SIG-M5 treated with dmso at 0.1 percent for 504 hours (cell line): ENCODE measurements around the gene RAB17.

Experiments used
- DNase-seq: peaks from one replicate; lab custom pipeline; 2025; ENCODE audit not compliant: unreplicated experiment; lab: John Stamatoyannopoulos, UW

RAB17 gene

DNA sequence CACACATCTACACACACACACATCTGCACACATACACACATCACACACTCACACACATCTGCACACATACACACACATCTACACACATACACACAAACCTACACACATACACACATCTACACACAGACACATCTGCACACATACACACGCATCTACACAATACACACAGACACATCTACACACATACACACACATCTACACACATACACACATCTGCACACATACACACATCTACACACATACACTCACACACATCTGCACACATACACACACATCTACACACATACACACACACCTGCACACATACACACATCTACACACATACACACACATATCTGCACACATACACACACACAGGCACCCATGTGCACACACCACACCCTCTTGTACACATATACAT is 24.6 kb downstream of the RAB17 start:
- no peak for DNase-seq

GRCh38 chr2:237564526-237565131 is 25.9 kb downstream of the RAB17 start:
- no peak for DNase-seq

- DNase-seq = no peak
Measured at GRCh38 chr2:237563816-237564215, 26.7 kb downstream of the RAB17 start.

- DNase-seq = no peak
Measured at GRCh38 chr2:237561221-237561620, 29.3 kb downstream of the RAB17 start.

DNA sequence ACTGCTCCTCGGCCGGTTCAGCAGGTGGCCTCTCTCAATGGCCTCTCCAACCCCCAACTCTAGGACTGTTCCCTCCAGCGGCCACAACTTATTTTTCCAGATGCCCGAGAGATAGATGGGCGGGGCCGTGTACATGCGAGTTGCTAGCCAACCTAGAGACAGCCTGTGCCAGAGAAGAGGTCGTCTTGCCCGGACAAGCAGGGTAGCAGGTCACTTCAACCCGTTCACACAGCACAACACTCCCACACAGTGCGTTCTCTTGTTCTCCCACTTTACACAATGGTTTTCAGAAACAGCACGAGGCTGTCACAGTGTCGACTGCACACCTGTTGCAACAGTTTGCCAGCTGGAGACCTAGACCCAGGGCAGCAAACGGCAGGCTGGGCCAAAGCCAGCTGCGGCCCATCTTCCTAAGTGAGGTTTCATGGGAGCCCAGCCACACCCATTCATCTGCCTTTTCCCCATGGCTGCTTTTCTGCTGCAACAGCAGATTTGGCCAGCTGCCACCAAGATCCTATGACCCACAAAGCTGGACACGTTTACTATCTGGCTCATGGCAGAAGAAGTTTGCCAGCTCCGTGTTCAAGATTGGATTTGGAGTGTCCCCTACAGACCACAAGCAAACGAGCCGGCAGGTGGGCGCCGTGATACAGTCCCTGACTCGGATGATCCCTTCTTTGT is 31.4 kb downstream of the RAB17 start:
- no peak for DNase-seq

GRCh38 chr2:237557633-237558015 is 32.9 kb downstream of the RAB17 start:
- no peak for DNase-seq

DNA sequence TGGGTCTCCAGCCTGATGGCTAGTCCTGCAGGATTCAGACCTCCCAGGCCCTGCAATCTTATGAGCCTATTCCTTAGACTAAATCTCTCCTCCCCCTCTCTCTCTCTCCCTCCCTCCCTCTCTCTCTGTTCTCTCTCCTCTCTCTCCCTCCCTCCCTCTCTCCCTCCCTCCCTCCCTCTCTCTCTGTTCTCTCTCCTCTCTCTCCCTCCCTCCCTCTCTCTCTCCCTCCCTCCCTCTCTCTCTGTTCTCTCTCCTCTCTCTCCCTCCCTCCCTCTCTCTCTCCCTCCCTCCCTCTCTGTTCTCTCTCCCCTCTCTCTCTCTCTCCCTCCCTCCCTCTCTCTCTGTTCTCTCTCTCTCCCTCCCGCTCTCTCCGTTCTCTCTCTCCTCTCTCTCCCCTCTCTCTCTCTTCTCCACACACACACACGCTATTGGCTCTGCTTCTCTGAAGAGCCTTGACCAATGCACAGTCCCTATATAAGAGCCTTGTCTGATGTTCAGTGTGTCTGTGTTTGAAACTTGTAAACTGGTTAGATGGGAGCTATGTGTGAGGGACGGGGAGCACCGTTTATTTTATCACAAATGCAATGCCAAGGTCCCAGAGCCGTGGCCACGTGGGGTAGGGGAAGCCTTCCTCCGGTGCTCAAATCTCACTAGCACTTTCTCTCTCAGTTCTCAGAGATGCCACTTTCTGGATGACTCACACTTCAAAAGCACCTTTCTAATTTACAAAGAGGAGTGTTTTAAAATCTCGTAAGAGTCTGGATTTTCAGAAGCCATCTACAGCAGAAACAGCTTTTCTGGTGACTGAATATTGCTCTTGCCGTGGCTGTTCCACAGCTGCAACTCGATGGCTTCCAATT is 33.5 kb downstream of the RAB17 start:
- no peak for DNase-seq

DNA sequence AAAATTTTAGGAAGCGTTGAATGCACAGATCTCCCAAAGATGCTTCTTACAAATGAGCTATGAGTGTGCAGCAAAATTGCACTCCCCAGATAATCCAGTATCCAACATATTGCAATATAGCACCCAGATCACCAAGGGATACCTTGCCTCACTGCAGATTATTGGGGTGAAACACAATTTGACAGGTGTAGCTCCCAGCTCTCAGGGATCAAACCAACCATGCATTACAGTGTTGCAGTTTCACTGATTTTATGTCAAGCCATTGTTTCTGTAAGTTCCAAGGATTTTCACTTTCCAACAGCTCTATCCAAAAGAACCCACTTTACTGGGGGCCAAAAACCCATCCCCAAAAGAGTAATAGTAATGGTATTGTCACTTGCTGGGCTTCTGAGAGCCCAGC is 35.0 kb downstream of the RAB17 start:
- DNase-seq = no peak

- DNase-seq = no peak
Measured at GRCh38 chr2:237553948-237554347, 36.6 kb downstream of the RAB17 start.

DNA sequence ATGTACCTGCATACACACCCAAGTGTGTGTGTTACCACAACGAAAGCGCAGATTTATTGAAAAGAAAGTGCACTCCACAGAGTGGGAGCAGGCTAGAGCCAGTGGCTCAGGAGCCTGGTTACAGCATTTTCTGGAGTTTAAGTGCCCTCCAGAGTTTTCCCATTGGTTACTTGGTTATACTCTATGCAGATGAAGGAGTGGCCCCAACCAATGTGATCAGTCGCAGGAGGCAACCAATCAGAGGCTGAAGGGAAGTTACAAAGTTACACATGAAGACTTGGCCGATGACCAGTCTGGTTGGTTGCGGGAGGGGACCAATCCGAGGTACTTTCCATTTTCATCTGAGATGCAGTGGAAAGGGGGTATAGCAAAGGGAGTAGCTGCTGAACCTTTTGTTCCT is 37.6 kb downstream of the RAB17 start:
- no peak for DNase-seq

- DNase-seq = no peak
Measured at GRCh38 chr2:237551071-237551574, 39.4 kb downstream of the RAB17 start.

GRCh38 chr2:237549643-237550415 is 40.7 kb downstream of the RAB17 start:
- no peak for DNase-seq

DNA sequence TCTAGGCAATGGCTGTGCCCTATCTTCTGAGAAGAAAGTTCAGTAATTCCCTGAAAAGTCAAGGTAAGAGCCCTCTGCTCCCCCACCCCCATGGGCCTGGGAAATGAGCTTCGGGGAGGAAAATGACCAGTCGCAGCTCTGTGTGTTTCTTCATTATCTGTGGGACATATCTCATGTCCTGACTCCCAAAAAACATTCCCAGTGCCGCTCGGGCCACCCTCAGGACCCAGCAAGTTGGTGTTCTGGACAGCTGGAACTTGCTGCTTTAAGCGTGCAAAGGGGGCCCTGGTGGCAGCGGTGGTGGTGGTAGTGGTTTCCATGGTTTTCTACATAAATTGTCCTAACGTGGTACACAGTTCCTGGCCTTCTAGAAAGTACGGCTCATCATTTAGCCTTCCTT is 41.3 kb downstream of the RAB17 start:
- no peak for DNase-seq

DNA sequence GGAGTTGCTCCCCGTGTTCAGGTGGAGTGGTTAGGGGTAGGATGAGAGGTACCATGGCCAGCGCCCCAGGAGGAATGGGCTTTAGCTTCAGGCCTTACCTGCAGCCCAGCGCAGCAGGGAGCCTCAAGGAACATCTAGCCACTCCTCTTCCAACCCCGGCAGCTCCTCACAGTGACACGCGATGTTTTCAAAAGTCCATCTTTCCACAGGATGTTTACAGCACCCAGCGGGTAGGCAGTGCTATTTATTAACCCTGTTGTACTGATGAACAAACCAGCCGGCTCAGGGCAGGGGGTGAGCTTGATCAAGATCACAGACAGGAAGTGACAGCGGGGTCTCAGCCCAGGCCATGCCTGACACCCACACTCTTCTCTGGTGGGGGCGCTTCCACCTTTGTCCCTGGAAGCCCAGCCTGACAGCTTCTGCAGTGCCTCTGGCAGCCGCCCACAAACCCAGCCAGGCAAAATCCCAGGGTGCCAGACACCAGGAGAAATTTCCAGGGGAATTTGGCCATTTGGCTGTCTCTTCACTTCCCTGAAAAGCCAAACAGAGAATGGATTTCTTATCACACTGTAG is 42.6 kb downstream of the RAB17 start:
- DNase-seq = no peak

- DNase-seq = no peak
Measured at GRCh38 chr2:237546876-237547395, 43.6 kb downstream of the RAB17 start.

DNA sequence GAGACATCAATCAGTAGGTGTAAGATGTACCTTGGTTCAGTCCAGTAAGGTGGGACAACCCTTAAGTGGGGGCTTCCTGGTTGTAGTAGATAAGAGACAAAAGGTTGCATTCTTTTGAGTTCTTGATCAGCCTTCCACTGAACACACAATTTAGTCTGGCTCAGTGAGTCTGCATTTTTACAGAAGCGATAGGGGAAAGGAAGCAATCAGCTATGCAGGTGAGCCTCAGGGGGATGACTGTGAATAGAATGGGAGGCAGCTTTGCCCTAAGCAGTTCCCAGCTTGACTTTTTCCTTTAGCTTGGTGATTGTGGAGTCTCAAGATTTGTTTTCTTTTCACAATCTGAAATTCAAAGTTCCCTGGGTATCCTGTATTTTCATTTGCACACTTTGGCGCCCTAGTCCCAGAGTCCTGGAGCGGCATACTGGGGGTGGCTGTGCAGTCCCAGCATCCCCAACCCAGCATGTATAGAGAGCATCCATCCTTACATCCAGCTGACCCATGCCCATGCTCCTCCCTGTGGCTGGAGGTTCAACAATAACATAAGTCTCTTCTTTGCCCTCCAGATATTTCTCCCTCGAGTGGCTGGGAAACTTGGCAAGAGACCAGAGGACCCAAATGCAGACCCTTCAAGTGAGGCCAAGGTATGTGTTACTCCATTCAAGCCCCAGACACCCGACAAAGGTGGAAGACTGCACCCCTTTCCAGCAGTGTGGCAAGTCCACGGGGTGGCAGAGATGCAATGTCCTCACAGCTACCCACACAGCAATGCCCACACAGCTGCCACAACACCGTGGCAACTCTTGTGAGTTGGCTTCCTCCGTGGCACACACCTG is 44.3 kb downstream of the RAB17 start:
- no peak for DNase-seq

DNA sequence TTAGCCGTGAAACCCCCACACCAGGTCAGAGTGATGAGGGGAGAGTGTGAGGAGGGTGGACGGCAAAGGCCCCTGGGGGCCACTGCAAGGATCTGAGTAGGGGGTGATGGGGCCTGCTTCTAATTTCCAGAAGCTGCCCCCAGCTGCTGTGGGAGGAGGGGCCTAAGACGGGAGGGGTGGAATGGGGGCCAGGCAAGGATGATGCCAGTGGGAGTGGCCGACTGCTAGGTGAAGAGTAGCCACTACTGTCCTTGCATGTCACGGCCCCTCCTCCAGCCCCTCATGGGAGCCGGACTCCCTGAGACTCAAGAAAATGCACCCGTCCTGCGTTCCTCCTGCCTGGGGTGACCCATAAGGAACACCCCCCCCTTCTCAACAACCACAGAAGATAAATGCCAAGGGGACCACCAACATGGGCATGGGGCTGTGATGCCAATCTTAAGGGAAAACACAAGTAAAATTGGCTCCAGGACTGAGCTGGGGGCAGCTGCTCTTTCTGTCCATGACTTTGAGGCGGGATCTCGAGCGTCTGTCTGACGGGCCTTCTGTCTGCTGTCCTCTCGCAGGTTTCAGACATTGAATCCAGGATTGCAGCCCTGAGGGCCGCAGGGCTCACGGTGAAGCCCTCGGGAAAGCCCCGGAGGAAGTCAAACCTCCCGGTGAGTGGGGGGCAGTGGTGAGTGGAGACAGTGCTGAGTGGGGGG is 48.4 kb downstream of the RAB17 start:
- no peak for DNase-seq

- no peak for DNase-seq
Measured at GRCh38 chr2:237541243-237541642, 49.3 kb downstream of the RAB17 start.

DNA sequence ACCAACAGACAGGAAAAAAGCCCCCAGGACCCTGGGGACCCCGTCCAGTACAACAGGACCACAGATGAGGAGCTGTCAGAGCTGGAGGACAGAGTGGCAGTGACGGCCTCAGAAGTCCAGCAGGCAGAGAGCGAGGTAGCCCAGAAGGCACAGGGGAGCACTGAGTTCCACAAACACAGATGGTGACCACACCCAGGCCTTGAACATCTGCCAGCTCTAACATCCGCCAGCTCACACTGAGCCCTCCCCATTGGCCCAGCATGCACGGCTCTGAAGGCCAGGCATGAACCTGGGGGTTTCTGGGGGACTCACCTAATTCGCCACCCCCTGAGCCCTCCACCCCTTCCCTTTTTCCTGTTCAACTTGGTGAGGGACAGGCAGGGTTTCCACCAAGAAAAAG is 49.7 kb downstream of the RAB17 start:
- no peak for DNase-seq
